ENCODE data around the gene NDUFV1.

NDUFV1 gene

DNA sequence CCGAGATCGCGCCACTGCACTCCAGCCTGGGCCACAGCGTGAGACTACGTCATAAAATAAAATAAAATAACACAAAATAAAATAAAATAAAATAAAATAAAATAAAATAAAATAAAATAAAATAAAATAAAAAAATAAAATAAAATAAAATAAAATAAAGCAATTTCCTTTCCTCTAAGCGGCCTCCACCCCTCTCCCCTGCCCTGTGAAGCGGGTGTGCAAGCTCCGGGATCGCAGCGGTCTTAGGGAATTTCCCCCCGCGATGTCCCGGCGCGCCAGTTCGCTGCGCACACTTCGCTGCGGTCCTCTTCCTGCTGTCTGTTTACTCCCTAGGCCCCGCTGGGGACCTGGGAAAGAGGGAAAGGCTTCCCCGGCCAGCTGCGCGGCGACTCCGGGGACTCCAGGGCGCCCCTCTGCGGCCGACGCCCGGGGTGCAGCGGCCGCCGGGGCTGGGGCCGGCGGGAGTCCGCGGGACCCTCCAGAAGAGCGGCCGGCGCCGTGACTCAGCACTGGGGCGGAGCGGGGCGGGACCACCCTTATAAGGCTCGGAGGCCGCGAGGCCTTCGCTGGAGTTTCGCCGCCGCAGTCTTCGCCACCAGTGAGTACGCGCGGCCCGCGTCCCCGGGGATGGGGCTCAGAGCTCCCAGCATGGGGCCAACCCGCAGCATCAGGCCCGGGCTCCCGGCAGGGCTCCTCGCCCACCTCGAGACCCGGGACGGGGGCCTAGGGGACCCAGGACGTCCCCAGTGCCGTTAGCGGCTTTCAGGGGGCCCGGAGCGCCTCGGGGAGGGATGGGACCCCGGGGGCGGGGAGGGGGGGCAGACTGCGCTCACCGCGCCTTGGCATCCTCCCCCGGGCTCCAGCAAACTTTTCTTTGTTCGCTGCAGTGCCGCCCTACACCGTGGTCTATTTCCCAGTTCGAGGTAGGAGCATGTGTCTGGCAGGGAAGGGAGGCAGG lies 23.2 kb upstream of the NDUFV1 start, which contains the start of gene GSTP1:
TSS of gene GSTP1 (plus strand) at position 566 of the 958 bp plus-strand sequence. CDS start at position 598, 32 bp downstream.
- no peak for TF ChIP-seq GATA2 (IDR thresholded peaks at IDR 0.05; ENCODE audit: low read depth, low read length)
- no peak for TF ChIP-seq GATA3 (IDR thresholded peaks at IDR 0.05; ENCODE audit: low read depth, low read length)

GRCh38 chr11:67584205-67584880 lies 22.4 kb upstream of the NDUFV1 start:
- TF ChIP-seq GATA3 (IDR thresholded peaks at IDR 0.05; ENCODE audit: low read depth, low read length), result no peak

- no peak for TF ChIP-seq GATA2 (IDR thresholded peaks at IDR 0.05; ENCODE audit: low read depth, low read length)
- no peak for TF ChIP-seq GATA3 (IDR thresholded peaks at IDR 0.05; ENCODE audit: low read depth, low read length)
Measured at GRCh38 chr11:67584881-67585873, 21.6 kb upstream of the NDUFV1 start.

DNA sequence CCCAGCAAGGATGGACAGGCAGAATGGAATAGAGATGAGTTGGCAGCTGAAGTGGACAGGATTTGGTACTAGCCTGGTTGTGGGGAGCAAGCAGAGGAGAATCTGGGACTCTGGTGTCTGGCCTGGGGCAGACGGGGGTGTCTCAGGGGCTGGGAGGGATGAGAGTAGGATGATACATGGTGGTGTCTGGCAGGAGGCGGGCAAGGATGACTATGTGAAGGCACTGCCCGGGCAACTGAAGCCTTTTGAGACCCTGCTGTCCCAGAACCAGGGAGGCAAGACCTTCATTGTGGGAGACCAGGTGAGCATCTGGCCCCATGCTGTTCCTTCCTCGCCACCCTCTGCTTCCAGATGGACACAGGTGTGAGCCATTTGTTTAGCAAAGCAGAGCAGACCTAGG lies 20.8 kb upstream of the NDUFV1 start:
- TF ChIP-seq GATA2 (IDR thresholded peaks at IDR 0.05; ENCODE audit: low read depth, low read length) (no peak), GATA3 (IDR thresholded peaks at IDR 0.05; ENCODE audit: low read depth, low read length) (no peak)

DNA sequence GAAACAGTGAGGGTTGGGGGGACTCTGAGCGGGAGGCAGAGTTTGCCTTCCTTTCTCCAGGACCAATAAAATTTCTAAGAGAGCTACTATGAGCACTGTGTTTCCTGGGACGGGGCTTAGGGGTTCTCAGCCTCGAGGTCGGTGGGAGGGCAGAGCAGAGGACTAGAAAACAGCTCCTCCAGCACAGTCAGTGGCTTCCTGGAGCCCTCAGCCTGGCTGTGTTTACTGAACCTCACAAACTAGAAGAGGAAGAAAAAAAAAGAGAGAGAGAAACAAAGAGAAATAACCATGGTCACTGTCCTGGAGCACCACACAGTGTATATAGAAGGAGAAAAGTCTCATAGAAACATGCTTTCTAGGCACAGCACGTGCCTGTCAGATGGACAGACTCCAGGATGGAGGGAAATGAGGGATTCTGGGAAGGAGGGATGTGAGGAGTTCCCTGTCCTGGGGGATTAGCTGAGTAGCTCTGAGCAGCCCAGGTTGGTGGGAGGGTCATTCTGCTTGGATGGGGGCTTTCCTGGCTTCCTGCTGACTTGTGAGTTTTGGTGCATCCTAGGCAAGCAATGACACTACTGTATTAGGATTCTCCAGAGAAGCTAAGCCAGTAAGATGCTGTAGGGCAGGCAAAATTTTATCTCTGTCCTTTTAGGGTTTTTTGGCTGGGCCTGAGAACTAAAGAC lies 20.0 kb upstream of the NDUFV1 start:
- TF ChIP-seq GATA3 (IDR thresholded peaks at IDR 0.05; ENCODE audit: low read depth, low read length), result no peak
- TF ChIP-seq GATA2 (IDR thresholded peaks at IDR 0.05; ENCODE audit: low read depth, low read length), result no peak

GRCh38 chr11:67588136-67588503 lies 18.6 kb upstream of the NDUFV1 start:
- TF ChIP-seq GATA3 (IDR thresholded peaks at IDR 0.05; ENCODE audit: low read depth, low read length) (no peak), GATA2 (IDR thresholded peaks at IDR 0.05; ENCODE audit: low read depth, low read length) (no peak)

GRCh38 chr11:67592880-67593564 lies 13.7 kb upstream of the NDUFV1 start:
- TF ChIP-seq GATA3 (IDR thresholded peaks at IDR 0.05; ENCODE audit: low read depth, low read length) (no peak), GATA2 (IDR thresholded peaks at IDR 0.05; ENCODE audit: low read depth, low read length) (no peak)

GRCh38 chr11:67593565-67593905 lies 13.2 kb upstream of the NDUFV1 start:
- TF ChIP-seq GATA3 (IDR thresholded peaks at IDR 0.05; ENCODE audit: low read depth, low read length) (no peak), GATA2 (IDR thresholded peaks at IDR 0.05; ENCODE audit: low read depth, low read length) (no peak)

DNA sequence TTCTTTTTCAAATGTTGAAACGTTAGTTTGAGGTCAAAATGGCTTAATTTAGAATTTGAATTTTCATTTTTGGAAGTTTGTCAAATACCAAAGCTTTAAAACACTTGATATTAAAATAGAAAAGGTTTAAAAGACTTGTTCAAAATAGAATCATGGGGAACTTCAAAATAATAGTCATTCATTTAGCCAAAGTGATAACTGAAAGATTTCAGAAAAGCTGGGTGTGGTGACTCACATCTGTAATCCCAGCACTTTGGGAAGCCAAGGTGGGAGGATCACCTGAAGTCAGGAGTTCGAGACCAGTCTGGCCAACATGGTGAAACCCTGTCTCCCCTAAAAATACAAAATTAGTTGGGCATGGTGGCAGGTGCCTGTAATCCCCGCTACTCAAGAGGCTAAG lies 12.3 kb upstream of the NDUFV1 start:
- no peak for TF ChIP-seq GATA3 (IDR thresholded peaks at IDR 0.05; ENCODE audit: low read depth, low read length)

- TF ChIP-seq GATA3 (IDR thresholded peaks at IDR 0.05; ENCODE audit: low read depth, low read length), result no peak
- no peak for TF ChIP-seq GATA2 (IDR thresholded peaks at IDR 0.05; ENCODE audit: low read depth, low read length)
Measured at GRCh38 chr11:67596753-67597300, 9.9 kb upstream of the NDUFV1 start.

DNA sequence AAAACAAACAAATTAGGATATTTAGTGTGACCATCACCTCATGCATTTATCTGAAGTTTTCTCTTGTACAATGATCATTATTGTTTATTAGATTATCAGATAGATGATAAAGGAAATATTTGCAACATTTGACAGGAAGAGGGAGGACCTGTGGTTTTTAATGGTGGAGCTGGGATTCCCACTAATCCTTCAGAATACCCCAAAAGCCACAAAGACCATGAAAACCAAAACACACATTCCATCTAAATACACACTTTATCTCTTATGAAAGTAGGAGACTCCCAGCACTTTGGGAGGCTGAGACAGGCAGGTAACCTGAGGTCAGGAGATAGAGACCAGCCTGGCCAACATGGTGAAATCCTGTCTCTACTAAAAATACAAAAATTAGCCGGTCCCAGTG lies 7.6 kb upstream of the NDUFV1 start:
- TF ChIP-seq GATA2 (IDR thresholded peaks at IDR 0.05; ENCODE audit: low read depth, low read length) (no peak), GATA3 (IDR thresholded peaks at IDR 0.05; ENCODE audit: low read depth, low read length) (no peak)

- TF ChIP-seq GATA3 (IDR thresholded peaks at IDR 0.05; ENCODE audit: low read depth, low read length) (no peak), GATA2 (IDR thresholded peaks at IDR 0.05; ENCODE audit: low read depth, low read length) (no peak)
Measured at GRCh38 chr11:67600324-67601029, 6.3 kb upstream of the NDUFV1 start.

Data from SH-SY5Y (cell line).